ENCODE measurements around the gene SYCP3.
A peak's percentile ranks its signal among the peaks of the same experiment; 100 is the strongest.
"Not testable (repeated sequence)": the region's sequence is repeated elsewhere in the genome, so short reads cannot be mapped to it uniquely, and the experiment has no call there.

The SYCP3 gene

DNA sequence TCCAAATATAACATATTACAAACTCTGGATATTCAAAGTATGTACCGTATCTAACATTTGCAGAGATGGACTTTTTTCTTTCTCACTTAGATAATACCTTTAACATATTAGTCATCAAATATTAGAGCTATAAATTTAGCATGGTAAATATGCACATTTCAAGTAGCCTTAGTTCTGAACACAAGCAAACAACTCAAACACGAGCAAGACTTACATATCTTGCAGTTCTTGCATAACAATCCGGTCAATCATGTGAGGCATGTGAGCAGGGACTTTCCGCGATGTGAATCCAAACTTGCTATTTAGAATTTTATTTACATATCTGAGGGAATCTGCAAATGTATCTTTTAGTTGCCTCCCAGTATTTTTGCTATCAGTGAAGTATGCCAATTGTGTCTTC lies 22.1 kb upstream of the SYCP3 start:
- DNase-seq (ENCODE audit: low spot score), result no peak

DNA sequence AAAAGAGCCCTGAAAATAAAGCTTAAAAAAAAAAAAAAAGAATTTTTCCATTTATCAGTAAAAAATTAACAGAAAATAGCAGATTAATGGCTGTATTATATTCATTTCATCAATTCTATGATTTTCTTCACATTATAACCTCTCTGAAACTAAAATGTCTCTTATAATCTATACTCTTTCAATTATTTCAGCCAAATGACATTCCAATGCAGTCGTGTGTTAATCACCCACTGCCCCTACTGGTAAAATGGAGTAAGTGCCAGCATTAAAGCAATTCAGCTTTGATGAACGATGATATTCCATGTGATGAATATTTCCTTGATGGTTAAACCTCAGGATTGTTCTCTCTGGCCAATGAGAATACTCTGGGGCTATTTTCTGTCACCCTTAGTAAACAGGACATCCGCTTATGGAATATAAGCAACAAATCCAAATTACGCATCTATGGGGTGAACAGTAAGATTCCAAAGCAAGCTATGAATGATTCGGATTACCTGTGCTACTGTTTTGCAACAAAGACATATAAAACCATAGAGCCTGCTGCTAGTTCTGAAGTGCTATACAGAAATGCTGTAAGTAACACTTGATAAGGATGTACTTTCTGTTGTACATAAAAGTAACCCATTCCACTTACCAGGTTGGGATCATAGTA lies 20.3 kb upstream of the SYCP3 start:
- peak; percentile 20 for DNase-seq (ENCODE audit: low spot score)

GRCh38 chr12:101750152-101750551 lies 10.9 kb upstream of the SYCP3 start:
- DNase-seq (ENCODE audit: low spot score), result no peak

GRCh38 chr12:101749657-101750056 lies 10.4 kb upstream of the SYCP3 start:
- DNase-seq (ENCODE audit: low spot score), result no peak

GRCh38 chr12:101748907-101749306 lies 9.6 kb upstream of the SYCP3 start:
- DNase-seq (ENCODE audit: low spot score), result no peak

DNA sequence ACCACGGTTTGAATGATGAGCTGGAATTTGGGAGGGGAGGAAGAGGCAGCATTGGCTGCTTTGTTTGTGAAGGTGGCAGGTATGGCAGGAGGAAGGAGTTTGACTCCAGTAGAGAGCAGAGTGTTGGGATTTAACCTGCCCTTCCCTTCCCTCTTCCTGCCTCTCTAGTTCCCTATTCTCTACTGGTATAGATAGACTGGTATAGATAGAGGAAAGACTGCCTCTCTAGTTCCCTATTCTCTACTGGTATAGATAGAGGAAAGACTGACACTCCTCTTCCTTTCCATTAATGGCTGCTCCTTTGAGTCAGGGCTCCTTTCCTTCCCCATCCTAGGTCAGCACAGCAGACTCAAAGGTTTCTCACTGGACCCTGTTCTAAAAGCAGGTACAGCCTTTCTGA lies 8.4 kb upstream of the SYCP3 start:
- no peak for DNase-seq (ENCODE audit: low spot score)

- DNase-seq (ENCODE audit: low spot score), result peak; percentile 53
Measured at GRCh38 chr12:101746661-101747060, 7.4 kb upstream of the SYCP3 start.

DNA sequence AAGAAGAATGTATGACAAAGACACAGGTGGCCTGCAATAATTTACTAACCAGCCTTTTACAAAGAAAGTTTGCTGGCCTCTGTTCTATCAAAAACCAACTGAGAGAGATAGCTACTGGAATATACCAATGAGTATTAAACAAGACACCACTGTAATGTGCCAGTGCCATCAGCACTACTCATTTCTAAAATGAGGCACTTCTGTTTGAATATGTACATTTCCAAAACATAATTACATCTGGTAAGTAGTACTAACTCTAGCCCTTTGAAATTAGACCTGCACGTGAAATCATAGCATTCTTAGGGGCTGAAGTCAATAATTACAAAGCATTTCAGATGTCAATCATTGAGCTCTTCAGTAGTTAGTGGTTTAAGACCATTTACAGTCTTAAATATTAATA lies 6.9 kb upstream of the SYCP3 start:
- no peak for DNase-seq (ENCODE audit: low spot score)

DNA sequence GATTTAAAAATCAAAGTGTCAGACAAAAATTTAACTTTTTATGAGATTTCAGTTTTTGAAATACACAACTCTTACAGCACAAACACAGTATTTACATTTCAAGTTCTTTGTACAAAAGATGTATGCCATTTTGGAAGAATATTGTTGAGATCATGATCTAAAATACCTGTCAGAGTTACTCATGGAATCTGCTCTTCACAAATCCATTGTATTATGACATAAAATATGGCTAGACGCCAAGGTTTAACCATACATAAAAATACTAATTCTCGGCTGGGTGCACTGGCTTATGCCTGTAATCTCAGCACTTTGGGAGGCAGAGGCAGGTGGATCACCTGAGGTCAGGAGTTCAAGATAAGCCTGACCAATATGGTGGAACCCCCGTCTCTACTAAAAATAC lies 6.2 kb upstream of the SYCP3 start:
- no peak for DNase-seq (ENCODE audit: low spot score)

- no peak for DNase-seq (ENCODE audit: low spot score)
Measured at GRCh38 chr12:101743724-101744472, 4.6 kb upstream of the SYCP3 start.

DNA sequence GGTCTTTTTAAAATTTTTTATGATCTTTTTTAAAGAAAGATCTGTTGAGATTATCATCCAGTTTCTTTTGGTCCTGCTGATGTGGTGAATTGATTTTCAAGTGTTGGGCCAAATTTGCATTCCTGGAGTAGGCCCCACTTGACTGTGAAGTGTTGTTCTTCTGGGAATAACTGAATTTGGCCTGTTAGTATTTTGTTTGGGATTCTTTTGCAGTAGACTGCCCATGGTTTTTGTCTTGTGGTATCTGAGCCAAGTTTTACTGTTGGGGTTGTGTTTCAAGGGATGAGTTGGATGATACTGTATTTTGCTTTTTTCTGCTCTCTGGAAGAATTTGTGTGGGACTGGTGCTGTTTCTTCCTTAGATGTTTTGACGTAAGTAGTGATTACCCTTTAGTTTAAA lies 4.0 kb upstream of the SYCP3 start:
- no peak for DNase-seq (ENCODE audit: low spot score)

DNA sequence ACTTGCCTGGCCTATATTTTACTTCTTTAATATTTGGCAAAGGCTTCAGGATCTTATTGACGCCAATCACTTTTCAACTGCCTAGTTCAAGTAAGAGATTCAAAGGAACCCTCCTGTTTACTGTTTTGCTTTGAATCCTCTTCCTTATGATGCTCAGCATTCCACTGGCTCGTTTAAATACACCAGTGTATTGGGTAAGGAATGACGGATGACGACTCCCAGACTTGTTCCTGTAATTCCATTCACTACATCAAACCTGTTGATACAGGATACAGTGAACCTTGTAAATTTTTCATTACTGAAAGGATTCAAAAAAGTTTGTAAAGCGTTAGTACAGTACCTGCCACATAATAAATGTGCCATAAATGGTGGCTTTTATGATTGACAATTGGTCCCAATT lies 1.7 kb upstream of the SYCP3 start:
- DNase-seq (ENCODE audit: low spot score), result no peak

- no peak for DNase-seq (ENCODE audit: low spot score)
Measured at GRCh38 chr12:101740566-101740965, 1.3 kb upstream of the SYCP3 start.

DNA sequence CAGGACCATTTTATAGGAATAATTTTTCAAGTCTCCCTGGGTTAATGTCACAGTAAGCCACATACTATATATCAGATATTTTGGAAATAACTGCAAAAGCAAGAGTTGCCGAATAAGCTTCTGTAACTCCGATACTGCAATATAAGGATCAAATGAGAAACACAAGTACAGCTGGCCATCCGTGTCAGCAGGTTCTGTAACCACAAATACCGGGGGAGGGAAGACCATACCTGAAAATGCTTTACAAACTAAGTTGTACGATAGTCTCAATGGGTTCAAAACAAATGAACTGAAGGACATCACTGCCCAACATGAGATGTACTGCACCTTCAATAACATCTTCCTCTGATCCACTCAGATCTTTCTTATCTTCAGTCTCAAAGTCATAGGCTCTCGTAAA lies 1.8 kb downstream of the SYCP3 start:
- DNase-seq (ENCODE audit: low spot score), result no peak

DNA sequence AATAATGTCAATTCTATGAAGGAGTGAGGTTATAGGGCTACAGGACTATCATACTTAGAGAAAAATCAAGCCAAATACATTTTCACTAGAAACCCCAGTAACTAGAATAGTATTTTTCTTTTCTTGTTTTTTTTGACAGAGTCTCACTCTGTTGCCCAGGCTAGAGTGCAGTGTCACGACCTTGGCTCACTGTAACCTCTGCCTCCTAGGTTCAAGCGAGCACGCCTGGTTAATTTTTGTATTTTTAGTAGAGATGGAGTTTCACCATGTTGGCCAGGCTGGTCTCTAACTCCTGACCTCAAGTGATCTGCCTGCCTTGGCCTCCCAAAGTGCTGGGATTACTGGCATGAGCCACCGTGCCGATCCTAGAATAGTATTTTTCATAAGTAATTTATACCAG lies 4.8 kb downstream of the SYCP3 start:
- not testable (repeated sequence) for DNase-seq (ENCODE audit: low spot score)

- DNase-seq (ENCODE audit: low spot score), result no peak
Measured at GRCh38 chr12:101733166-101733565, 6.1 kb downstream of the SYCP3 start.

DNA sequence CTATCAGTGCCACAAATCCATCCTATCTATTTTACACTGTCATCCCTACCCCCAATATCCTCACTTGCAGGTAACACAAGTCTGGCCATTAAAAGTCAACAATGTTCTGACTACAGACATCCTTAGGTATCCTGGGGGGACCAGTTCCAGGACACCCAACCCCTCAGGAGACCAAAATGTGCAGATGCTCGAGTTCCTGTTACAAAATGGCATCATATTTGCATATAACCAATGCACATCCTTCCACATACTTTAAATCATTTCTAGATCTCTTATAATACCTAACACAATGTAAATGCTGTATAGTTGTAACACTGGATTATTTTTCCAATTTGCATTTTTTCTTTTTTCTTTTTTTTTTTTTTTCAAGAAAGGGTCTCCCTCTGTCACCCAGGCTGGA lies 6.9 kb downstream of the SYCP3 start:
- DNase-seq (ENCODE audit: low spot score), result no peak

DNA sequence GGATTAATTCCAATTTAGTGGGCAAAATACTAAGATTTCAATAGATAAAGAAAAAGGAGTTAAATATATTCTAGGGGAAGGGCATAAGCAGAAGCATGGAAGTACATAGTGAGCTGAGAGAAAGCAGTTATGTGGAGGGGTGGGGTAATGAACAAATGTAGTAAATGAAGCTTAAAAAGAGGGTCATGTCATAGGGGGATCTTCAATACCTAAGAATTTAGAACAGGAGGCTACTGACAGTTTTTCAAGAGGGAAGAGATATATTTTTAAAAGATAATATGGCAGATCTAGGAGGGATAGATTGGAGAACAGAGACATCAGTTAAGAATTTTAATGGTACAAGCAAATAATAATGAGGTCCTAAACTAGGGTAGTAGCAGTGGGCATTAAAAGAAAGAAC lies 9.4 kb downstream of the SYCP3 start:
- DNase-seq (ENCODE audit: low spot score), result no peak

DNA sequence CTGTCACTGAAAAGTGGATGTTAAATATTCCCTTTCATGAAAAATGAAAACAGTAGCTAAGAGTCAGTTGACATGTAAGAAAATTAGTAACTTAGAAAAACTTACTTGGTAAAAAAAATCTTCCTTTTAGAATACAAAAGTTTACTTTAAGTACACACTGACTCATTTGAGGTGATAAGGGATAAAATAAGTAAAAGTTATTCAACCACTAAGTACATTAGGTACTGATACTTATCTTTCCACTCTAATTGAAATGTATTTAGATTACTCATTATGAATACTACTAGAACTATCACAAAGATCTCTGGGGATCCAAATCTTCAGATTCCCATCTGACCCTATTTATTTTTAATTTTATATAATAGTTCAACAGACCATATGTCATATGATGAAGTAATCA lies 12.2 kb downstream of the SYCP3 start:
- no peak for DNase-seq (ENCODE audit: low spot score)

DNA sequence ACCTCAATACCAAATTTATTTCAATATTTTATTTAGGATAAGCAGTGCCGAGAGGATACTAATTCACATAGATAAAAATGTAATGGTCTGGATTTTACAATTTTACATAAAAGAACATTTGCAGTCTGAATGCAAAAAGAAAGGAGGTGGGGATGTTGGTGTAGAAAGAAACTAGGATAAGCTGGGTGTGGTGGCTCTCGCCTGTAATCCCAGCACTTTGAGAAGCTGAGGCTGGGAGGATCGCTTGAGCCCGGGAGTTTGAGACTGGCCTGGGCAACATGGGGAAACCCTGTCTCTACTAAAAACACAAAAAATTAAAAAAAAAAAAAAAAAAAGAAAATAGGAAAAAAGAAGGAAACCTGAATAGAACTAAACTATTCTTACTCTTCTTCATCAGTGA lies 16.9 kb downstream of the SYCP3 start:
- DNase-seq (ENCODE audit: low spot score), result no peak

DNA sequence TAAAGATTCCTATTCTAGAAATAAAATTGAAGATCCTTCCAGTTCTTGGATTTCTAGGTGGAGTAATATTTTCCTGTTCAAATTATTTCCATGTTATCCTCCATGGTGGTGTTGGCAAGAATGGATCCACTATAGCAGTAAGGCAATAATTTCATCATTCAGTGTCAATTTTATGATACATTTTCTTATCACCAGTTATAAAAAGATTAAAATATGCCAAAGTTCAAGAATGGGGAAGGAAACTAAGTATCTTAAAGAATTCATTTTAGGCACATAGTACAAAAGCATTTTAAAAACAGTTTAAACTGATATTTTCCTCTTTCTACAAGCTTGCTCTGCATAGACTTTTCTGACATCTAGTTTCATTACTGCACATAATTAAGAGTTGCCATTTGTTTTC lies 19.1 kb downstream of the SYCP3 start:
- DNase-seq (ENCODE audit: low spot score), result no peak

DNA sequence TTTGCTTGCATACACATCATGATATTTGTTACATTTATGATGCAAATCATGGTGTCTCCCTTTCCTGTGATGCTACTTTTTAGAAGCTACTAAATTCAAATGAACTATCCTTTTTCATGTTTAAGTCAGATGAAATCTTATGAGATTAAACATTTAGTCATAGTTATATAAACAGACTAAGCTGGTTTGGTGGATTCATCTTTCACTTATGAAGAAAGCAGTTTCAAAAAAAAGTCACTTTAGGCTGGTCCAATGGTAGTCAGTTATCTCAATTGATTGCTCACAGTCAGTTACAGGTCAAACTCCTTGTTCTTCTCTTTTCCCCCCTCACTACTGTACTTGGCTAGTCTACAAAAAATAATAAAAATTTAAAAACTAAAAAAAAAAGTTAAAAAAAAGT lies 19.7 kb downstream of the SYCP3 start:
- DNase-seq (ENCODE audit: low spot score), result no peak

DNA sequence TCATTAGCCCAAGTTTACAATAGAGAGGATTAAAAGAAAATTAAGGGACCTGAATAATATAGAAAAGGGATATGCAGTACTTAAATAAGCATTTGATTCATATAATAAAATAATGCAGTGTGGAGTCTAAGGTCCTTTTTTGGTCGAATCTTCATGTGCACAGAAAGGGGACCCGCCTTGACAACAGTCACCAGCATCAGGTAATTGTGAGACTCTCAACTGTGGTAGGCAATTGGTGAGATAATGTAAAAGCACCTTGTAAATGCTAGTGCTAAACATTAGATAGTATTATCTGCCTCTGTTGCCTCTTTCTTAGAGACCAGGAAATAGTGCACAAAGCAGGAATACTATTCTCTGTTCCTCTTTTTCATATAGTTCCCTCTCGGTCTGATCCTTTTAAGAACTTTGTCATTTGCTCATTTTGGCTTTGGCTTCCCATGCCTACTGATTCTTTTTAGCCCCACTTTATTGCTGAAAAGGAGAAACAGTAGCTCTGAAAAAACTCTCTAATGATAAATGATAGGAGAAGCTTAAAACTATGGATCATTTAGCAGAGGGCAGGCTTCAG lies 24.3 kb downstream of the SYCP3 start:
- DNase-seq (ENCODE audit: low spot score), result no peak

Data from SK-N-DZ (cell line).